ENCODE measurements around the gene ZNF740.
"Not testable (repeated sequence)": the region's sequence is repeated elsewhere in the genome, so short reads cannot be mapped to it uniquely, and the experiment has no call there.

DNA sequence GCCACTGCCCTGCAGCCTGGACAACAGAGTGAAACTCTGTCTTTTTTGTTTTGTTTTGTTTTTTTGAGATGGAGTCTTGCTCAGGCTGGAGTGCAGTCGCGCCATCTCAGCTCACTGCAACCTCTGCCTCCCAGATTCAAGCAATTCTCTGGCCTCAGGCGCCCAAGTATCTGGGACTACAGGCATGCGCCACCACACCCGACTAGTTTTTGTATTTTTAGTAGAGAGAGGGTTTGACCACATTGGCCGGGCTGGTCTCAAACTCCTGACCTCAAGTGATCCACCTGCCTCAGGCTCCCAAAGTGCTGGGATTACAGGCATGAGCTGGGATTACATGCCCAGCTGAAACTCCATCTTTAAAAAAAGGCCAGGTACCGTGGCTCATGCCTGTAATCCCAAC, 21.8 kb downstream of the ZNF740 start:
- TF ChIP-seq, protein P1, sequence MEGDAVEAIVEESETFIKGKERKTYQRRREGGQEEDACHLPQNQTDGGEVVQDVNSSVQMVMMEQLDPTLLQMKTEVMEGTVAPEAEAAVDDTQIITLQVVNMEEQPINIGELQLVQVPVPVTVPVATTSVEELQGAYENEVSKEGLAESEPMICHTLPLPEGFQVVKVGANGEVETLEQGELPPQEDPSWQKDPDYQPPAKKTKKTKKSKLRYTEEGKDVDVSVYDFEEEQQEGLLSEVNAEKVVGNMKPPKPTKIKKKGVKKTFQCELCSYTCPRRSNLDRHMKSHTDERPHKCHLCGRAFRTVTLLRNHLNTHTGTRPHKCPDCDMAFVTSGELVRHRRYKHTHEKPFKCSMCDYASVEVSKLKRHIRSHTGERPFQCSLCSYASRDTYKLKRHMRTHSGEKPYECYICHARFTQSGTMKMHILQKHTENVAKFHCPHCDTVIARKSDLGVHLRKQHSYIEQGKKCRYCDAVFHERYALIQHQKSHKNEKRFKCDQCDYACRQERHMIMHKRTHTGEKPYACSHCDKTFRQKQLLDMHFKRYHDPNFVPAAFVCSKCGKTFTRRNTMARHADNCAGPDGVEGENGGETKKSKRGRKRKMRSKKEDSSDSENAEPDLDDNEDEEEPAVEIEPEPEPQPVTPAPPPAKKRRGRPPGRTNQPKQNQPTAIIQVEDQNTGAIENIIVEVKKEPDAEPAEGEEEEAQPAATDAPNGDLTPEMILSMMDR (IDR thresholded peaks at IDR 0.05) = not testable (repeated sequence)
- TF ChIP-seq POLR2AphosphoS5 (IDR thresholded peaks at IDR 0.05; ENCODE audit: low read depth, low read length) = not testable (repeated sequence)
- TF ChIP-seq, protein P2, sequence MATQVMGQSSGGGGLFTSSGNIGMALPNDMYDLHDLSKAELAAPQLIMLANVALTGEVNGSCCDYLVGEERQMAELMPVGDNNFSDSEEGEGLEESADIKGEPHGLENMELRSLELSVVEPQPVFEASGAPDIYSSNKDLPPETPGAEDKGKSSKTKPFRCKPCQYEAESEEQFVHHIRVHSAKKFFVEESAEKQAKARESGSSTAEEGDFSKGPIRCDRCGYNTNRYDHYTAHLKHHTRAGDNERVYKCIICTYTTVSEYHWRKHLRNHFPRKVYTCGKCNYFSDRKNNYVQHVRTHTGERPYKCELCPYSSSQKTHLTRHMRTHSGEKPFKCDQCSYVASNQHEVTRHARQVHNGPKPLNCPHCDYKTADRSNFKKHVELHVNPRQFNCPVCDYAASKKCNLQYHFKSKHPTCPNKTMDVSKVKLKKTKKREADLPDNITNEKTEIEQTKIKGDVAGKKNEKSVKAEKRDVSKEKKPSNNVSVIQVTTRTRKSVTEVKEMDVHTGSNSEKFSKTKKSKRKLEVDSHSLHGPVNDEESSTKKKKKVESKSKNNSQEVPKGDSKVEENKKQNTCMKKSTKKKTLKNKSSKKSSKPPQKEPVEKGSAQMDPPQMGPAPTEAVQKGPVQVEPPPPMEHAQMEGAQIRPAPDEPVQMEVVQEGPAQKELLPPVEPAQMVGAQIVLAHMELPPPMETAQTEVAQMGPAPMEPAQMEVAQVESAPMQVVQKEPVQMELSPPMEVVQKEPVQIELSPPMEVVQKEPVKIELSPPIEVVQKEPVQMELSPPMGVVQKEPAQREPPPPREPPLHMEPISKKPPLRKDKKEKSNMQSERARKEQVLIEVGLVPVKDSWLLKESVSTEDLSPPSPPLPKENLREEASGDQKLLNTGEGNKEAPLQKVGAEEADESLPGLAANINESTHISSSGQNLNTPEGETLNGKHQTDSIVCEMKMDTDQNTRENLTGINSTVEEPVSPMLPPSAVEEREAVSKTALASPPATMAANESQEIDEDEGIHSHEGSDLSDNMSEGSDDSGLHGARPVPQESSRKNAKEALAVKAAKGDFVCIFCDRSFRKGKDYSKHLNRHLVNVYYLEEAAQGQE (IDR thresholded peaks at IDR 0.05; ENCODE audit: insufficient read depth in 1 of 2, low read depth in 2 of 2, low read length in 1 of 2) = not testable (repeated sequence)

Data from Panc1 (cell line).